ENCODE results near the gene KCNG2.

KCNG2 gene

DNA sequence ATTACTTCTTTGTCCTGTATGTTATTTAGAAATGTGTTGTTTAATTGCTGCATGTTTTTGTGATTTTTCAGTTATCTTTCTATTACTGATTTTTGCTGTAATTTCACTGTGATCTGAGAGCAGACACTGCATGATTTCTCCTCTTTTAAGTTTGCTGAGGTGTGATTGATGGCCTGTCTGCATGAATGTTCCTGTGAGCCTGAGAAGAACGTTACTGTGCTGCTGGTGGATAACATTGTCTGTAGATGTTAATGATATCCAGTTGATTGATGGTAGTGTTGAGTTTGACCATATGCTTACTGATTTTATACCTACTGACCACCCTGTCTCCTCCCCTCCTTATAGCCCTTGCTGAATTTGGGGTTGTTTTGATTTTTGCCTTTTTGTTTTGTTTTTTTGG lies 37.4 kb upstream of the KCNG2 start:
- DNase-seq (ENCODE audit: low read depth in 2 of 2): no peak
- TF ChIP-seq, protein P1, sequence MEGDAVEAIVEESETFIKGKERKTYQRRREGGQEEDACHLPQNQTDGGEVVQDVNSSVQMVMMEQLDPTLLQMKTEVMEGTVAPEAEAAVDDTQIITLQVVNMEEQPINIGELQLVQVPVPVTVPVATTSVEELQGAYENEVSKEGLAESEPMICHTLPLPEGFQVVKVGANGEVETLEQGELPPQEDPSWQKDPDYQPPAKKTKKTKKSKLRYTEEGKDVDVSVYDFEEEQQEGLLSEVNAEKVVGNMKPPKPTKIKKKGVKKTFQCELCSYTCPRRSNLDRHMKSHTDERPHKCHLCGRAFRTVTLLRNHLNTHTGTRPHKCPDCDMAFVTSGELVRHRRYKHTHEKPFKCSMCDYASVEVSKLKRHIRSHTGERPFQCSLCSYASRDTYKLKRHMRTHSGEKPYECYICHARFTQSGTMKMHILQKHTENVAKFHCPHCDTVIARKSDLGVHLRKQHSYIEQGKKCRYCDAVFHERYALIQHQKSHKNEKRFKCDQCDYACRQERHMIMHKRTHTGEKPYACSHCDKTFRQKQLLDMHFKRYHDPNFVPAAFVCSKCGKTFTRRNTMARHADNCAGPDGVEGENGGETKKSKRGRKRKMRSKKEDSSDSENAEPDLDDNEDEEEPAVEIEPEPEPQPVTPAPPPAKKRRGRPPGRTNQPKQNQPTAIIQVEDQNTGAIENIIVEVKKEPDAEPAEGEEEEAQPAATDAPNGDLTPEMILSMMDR (IDR thresholded peaks at IDR 0.05; ENCODE audit: low read depth, low read length): no peak
- H3K4me3 ChIP-seq (replicated peaks in 1 of 2; ENCODE audit: low read depth in 2 of 2, low read length in 2 of 2): no peak overlapping the region

DNA sequence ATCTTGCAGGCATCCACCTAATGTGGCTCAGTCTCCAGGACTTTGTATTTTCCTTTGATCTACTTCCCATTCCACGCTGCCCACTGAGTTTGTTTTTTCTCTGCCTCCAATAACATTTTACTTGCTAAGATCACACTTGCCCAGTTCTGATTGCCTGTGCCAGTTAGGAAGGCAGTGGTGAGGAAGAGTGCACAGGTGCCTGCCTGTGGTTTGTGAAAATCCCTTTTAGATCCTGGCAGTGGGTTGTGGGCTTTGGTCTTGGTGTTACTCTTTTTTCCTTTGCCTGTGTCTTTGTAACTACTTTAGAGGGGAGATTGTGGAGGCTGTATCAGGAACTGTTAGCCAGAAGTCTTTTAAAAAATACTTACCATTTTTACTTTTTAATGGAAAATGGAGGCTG lies 36.9 kb upstream of the KCNG2 start:
- TF ChIP-seq, protein P1 (IDR thresholded peaks at IDR 0.05; ENCODE audit: low read depth, low read length): no peak
- H3K4me3 ChIP-seq (replicated peaks in 1 of 2; ENCODE audit: low read depth in 2 of 2, low read length in 2 of 2): no peak overlapping the region
- DNase-seq (ENCODE audit: low read depth in 2 of 2): no peak

DNA sequence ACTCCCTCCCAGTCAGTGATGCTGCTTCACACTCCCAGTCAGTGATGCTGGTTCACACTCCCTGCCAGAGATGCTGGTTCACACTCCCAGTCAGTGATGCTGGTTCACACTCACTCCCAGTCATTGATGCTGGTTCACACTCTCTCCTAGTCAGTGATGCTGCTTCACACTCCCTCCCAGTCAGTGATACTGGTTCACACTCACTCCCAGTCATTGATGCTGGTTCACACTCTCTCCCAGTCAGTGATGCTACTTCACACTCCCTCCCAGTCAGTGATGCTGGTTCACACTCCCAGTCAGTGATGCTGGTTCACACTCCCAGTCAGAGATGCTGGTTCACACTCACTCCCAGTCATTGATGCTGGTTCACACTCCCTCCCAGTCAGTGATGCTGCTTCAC lies 34.3 kb upstream of the KCNG2 start:
- no peak overlapping the region for H3K4me3 ChIP-seq (replicated peaks in 1 of 2; ENCODE audit: low read depth in 2 of 2, low read length in 2 of 2)
- DNase-seq (ENCODE audit: low read depth in 2 of 2): no peak
- TF ChIP-seq, protein P1 (IDR thresholded peaks at IDR 0.05; ENCODE audit: low read depth, low read length): no peak

DNA sequence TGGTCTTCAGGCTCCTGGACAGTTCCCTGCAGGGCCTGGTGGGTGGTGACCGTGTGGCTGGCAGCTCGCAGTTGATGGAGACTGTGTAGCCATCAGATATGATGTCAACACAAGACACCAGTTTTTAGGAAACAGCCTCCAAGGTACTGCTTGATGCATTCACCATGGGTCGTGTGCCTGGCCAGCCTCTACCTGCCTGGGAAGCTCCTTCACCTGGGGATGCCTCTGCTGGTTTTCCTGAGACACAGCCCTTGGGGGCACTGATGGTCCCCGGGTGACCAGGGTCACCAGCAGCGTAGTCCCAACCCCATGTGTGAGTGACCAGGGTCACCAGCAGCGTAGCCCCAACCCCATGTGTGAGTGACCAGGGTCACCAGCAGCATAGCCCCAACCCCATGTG lies 33.6 kb upstream of the KCNG2 start:
- DNase-seq (ENCODE audit: low read depth in 2 of 2): no peak
- TF ChIP-seq, protein P1 (IDR thresholded peaks at IDR 0.05; ENCODE audit: low read depth, low read length): no peak
- no peak overlapping the region for H3K4me3 ChIP-seq (replicated peaks in 1 of 2; ENCODE audit: low read depth in 2 of 2, low read length in 2 of 2)

DNA sequence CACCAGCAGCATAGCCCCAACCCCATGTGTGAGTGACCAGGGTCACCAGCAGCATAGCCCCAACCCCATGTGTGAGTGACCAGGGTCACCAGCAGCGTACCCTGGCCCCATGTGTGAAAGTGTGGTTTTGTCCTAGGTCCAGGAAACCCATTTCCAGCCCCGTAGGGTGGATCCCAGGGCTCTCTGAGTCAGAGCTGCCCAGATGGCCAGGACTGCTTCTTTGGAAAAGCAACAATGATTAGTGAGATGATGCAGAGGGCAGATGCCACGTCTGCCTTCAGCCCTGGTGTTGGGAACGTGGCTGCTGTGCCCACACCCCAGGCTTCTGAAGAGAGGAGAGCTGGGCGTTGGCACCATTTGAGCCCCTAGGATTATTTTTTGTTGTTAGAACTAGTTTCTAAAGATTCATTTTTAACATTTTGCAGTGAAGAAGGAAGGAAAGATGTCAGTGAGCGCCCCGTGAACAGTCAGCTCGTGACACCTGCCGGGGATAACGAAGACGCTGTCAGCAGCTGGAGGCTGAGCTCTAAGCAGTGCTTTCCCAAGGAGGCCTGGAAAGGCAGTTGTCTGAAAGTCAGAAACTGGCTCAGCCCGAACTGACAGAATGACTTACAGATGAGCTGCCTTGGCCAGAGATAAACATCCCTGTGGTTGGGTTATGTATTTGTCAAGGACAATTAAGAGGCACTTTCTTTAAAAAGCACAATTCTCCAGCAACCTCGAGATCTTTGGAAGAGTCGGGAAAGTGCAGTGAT lies 32.1 kb upstream of the KCNG2 start:
- DNase-seq (ENCODE audit: low read depth in 2 of 2): peak; percentile 17 to 56
- TF ChIP-seq, protein P1 (IDR thresholded peaks at IDR 0.05; ENCODE audit: low read depth, low read length): no peak
- H3K4me3 ChIP-seq (replicated peaks in 1 of 2; ENCODE audit: low read depth in 2 of 2, low read length in 2 of 2): no peak overlapping the region

DNA sequence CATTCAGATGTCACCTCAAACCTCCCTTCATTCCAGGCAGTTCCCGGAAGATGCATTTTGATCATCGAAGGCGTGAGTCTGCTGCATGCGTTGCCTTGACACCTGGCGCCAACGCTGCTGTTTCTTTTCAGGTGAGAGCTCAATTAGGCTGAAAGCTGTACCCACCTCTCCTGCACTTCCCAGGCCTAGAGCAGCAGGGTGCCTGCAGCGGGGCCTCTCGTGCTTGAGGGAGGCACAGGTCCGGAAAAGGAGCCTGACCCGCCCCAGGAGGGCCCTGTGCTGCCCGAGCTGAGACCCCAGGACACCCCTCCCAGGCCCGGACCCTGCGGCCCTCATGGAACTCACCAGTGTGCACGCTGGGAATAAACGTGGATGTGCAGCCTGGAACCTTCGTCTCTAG lies 31.4 kb upstream of the KCNG2 start:
- no peak overlapping the region for H3K4me3 ChIP-seq (replicated peaks in 1 of 2; ENCODE audit: low read depth in 2 of 2, low read length in 2 of 2)
- DNase-seq (ENCODE audit: low read depth in 2 of 2): no peak
- TF ChIP-seq, protein P1 (IDR thresholded peaks at IDR 0.05; ENCODE audit: low read depth, low read length): no peak

DNA sequence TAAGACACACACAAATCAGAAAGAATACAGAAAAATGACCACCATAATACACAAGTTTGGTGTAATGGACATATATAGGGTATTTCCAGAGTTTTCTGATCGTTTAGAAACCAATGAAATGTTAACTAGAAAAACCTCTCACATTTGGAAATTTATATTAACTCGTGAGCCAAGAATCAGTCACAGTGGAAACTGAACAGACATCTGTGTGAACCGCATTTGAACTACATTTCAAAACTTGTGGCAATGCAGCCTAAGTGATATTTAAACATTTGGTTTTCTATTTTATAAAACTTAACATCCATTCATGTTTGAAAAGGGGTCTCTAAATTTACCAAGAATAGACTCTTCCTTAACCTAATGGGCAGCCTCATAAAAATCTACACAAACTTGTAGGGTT lies 29.0 kb upstream of the KCNG2 start:
- no peak overlapping the region for H3K4me3 ChIP-seq (replicated peaks in 1 of 2; ENCODE audit: low read depth in 2 of 2, low read length in 2 of 2)
- no peak for DNase-seq (ENCODE audit: low read depth in 2 of 2)
- TF ChIP-seq, protein P1 (IDR thresholded peaks at IDR 0.05; ENCODE audit: low read depth, low read length): no peak

All from cardiac fibroblast (primary cell).